ENCODE measurements around the gene MAP1LC3B. TPM values are rescaled to one million over a fixed set of nuclear protein-coding genes. Genes with fewer than 3 reads are reported as not detected.

Gene MAP1LC3B
- total RNA-seq, 2 experiments from 2014 or later, result 55.3 to 58.1 TPM

DNA sequence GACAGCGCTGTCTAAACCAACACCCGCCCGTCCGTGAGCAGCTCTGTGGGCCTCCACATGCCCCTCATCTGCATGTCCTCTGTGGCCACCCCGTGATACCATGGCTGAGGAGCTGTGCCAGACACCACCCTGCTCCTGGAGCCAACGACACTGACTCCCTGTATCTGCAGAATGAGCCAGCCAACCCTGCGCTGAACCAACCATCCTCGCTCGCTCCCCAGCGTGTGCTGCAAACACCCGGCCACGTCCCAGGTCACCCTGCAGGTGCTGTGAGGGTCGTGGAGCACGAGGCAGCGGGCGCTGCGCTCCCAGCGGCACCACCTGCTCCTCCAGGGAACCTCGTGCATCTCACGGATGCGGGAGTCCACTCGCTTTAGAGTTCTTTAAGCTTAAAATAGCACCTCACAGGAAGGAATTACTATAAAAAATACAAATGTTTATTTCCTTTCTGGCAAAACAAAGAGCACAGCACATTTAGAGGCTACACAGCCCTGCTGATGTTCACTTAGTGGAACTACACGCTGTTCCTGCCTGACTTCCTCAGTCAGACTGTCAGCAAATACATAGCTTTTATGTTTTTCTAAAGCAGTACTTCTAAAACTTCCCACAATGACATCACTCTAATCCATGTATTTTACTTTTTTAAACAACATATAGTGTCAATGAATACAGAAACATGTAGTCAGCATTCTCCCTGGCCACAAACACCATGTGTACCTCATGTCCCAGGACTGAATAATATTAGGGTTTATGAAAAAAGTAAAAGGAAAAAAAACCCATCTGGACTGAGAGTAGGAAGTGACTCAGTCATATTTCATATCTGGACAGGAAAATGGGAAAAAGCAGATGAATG, 43.5 kb downstream of the MAP1LC3B start:
- ATAC-seq, result no peak
- ChIA-PET CTCF (interaction anchor here (1.1 to 1.9 kb wide), 3 partner anchors 11 to 200 kb away, joined by 4 to 11 read pairs (median 8); no protein-coding TSS in a partner anchor), POLR2A (interaction anchor here (0.7 to 1.7 kb wide), 3 partner anchors 17 to 51 kb away, joined by 3 to 8 read pairs (median 3); no protein-coding TSS in a partner anchor)
- Mint-ChIP-seq H3K4me3 (peak overlapping the region; percentile 29), H3K4me1 (ENCODE audit: low read depth) (peaks cover 21% of the 10 kb centered on the region), H3K36me3 (ENCODE audit: low read depth) (peaks cover 2% of the 10 kb centered on the region), H3K9me3 (no peaks in the 10 kb centered on the region), H3K27ac (no peak overlapping the region), H3K27me3 (no peaks in the 10 kb centered on the region)
- DNase-seq, result no peak
- no peak for TF ChIP-seq CTCF (IDR thresholded peaks at IDR 0.05)
- intact Hi-C loops (cut with micrococcal nuclease), result loop anchor here (10.0 kb wide), 1 partner anchor 59 kb away; the partner anchor contains the start of gene ZCCHC14

- intact Hi-C loops (cut with micrococcal nuclease), result loop anchor here (10.0 kb wide), 1 partner anchor 58 kb away; the partner anchor contains the start of gene ZCCHC14
- H3K9me3 Mint-ChIP-seq, result no peaks in the 10 kb centered on the region
- peaks cover 3% of the 10 kb centered on the region for H3K36me3 Mint-ChIP-seq (ENCODE audit: low read depth)
- POLR2A ChIA-PET, result interaction anchor here (1.2 to 1.7 kb wide), 3 partner anchors 29 to 54 kb away, joined by 3 to 8 read pairs (median 4); no protein-coding TSS in a partner anchor
- DNase-seq, result peak; percentile 65
- TF ChIP-seq CTCF (IDR thresholded peaks at IDR 0.05), result no peak
- no peaks in the 10 kb centered on the region for H3K27me3 Mint-ChIP-seq
- CTCF ChIA-PET, result interaction anchor here (1.1 to 1.9 kb wide), 3 partner anchors 12 to 199 kb away, joined by 4 to 11 read pairs (median 8); no protein-coding TSS in a partner anchor
- peak; percentile 86 for ATAC-seq
- peaks cover 21% of the 10 kb centered on the region for H3K4me1 Mint-ChIP-seq (ENCODE audit: low read depth)
- peak overlapping the region; percentile 44 for H3K4me3 Mint-ChIP-seq
- peak overlapping the region; percentile 27 for H3K27ac Mint-ChIP-seq
Measured at GRCh38 chr16:87436225-87437172, 44.4 kb downstream of the MAP1LC3B start.

DNA sequence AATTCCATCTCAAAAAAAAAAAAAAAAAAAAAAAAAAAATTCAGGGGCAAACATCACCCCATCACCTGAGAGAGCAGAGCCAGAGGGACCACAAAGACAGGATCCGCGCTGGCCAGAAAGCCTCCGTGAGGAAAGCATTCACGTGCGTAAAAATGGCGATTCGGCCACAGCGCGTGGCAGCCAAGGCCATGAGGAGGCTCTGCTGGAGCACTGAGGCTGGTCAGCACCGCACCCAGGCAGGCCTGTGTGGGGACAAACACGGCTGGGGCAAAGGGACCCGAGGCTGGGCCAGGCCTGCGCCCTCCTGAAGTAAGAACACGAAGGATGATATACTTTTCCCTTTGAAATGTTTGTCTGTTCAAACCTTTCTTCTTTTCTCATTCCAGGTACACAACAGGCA, 45.2 kb downstream of the MAP1LC3B start:
- H3K4me3 Mint-ChIP-seq, result no peak overlapping the region
- CTCF ChIA-PET, result no interaction called here
- intact Hi-C loops (cut with micrococcal nuclease), result loop anchor here (10.0 kb wide), 1 partner anchor 57 kb away; the partner anchor contains the start of gene ZCCHC14

More for the DNA sequence above, 45.2 kb downstream of the MAP1LC3B start:
- DNase-seq (no peak), ATAC-seq (no peak)
- Mint-ChIP-seq H3K36me3 (ENCODE audit: low read depth) (peaks cover 3% of the 10 kb centered on the region), H3K27me3 (no peaks in the 10 kb centered on the region), H3K27ac (no peak overlapping the region), H3K9me3 (no peaks in the 10 kb centered on the region), H3K4me1 (ENCODE audit: low read depth) (peaks cover 21% of the 10 kb centered on the region)
- POLR2A ChIA-PET, result interaction anchor here (1.2 to 1.7 kb wide), 2 partner anchors 28 to 53 kb away, joined by 4 to 8 read pairs; no protein-coding TSS in a partner anchor
- no peak for TF ChIP-seq CTCF (IDR thresholded peaks at IDR 0.05)

Measured in activated CD8-positive, alpha-beta T cell treated with anti-CD3 and anti-CD28 coated beads for 36 hours (primary cell).